Gastrocnemius medialis (tissue), 4 donors: ENCODE data around the gene TP73.

Source experiments
- POLR2A ChIP-seq, 2 donors: fragments of 450-650 bp; IDR thresholded peaks; one replicate each; pipeline ENCODE4 v1.6.1; 2017; ENCODE audit warnings: antibody characterized with exemption in 2 of 2, mild to moderate bottlenecking in 2 of 2, moderate library complexity in 2 of 2
- TF ChIP-seq, protein P1 (sequence below), 5 experiments: fragments of 450-650 bp in 3 of 5; fragments of 200-600 bp in 2 of 5; sonication (generic) in 2 of 5; IDR thresholded peaks in 4 of 5; conservative IDR thresholded peaks in 1 of 5; 1 replicate in 4 of 5; 2 replicates in 1 of 5; pipeline ENCODE4 v1.5.1; 2016 to 2019; ENCODE audit warnings: antibody characterized with exemption in 5 of 5, mild to moderate bottlenecking in 3 of 5, moderate library complexity in 3 of 5

- TF ChIP-seq POLR2A (IDR thresholded peaks at IDR 0.05): no peak
- TF ChIP-seq, protein P1, sequence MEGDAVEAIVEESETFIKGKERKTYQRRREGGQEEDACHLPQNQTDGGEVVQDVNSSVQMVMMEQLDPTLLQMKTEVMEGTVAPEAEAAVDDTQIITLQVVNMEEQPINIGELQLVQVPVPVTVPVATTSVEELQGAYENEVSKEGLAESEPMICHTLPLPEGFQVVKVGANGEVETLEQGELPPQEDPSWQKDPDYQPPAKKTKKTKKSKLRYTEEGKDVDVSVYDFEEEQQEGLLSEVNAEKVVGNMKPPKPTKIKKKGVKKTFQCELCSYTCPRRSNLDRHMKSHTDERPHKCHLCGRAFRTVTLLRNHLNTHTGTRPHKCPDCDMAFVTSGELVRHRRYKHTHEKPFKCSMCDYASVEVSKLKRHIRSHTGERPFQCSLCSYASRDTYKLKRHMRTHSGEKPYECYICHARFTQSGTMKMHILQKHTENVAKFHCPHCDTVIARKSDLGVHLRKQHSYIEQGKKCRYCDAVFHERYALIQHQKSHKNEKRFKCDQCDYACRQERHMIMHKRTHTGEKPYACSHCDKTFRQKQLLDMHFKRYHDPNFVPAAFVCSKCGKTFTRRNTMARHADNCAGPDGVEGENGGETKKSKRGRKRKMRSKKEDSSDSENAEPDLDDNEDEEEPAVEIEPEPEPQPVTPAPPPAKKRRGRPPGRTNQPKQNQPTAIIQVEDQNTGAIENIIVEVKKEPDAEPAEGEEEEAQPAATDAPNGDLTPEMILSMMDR (IDR thresholded peaks at IDR 0.05 in 4 of 5, conservative IDR thresholded peaks at IDR 0.05 in 1 of 5): no peak
Observed at GRCh38 chr1:3612123-3612522, 40.2 kb upstream of the TP73 start.
